NCI-H774 (cell line): ENCODE data around the gene ITGB7.
A peak's percentile ranks its signal among the peaks of the same experiment; 100 is the strongest.

Experiments
- DNase-seq: peaks from one replicate; lab custom pipeline; 2025; lab: John Stamatoyannopoulos, UW

Gene ITGB7

GRCh38 chr12:53196486-53196885 lies 10.6 kb downstream of the ITGB7 start:
- DNase-seq: no peak

- DNase-seq: no peak
Measured at GRCh38 chr12:53195516-53196420, 11.3 kb downstream of the ITGB7 start.

GRCh38 chr12:53194973-53195372 lies 12.1 kb downstream of the ITGB7 start:
- no peak for DNase-seq

GRCh38 chr12:53193985-53194716 lies 12.9 kb downstream of the ITGB7 start:
- DNase-seq: no peak

- DNase-seq: no peak
Measured at GRCh38 chr12:53193040-53193439, 14.0 kb downstream of the ITGB7 start.

GRCh38 chr12:53192531-53193021 lies 14.5 kb downstream of the ITGB7 start:
- no peak for DNase-seq

- DNase-seq: no peak
Measured at GRCh38 chr12:53191885-53192530, 15.0 kb downstream of the ITGB7 start.

- DNase-seq: no peak
Measured at GRCh38 chr12:53191096-53191884, 15.8 kb downstream of the ITGB7 start.

GRCh38 chr12:53190108-53190729 lies 16.8 kb downstream of the ITGB7 start:
- DNase-seq: peak; percentile 23

GRCh38 chr12:53187145-53187899 lies 19.7 kb downstream of the ITGB7 start:
- no peak for DNase-seq

GRCh38 chr12:53186745-53187144 lies 20.3 kb downstream of the ITGB7 start:
- DNase-seq: no peak

GRCh38 chr12:53185582-53186153 lies 21.4 kb downstream of the ITGB7 start:
- DNase-seq: no peak

GRCh38 chr12:53184828-53185227 lies 22.2 kb downstream of the ITGB7 start:
- DNase-seq: no peak

- DNase-seq: no peak
Measured at GRCh38 chr12:53182903-53183302, 24.1 kb downstream of the ITGB7 start.

GRCh38 chr12:53181935-53182334 lies 25.1 kb downstream of the ITGB7 start:
- no peak for DNase-seq

- DNase-seq: peak; percentile 90
Measured at GRCh38 chr12:53180931-53181645, 26.0 kb downstream of the ITGB7 start.

- DNase-seq: peak; percentile 99
Measured at GRCh38 chr12:53180220-53180930, 26.7 kb downstream of the ITGB7 start, which contains the start of the genes CSAD and ZNF740. Gene CSAD, minus strand, starts transcription at chr12:53180925. Its CDS starts 7,455 bp downstream, at chr12:53173470. Gene ZNF740, plus strand, starts transcription at chr12:53180722. Its CDS starts 1,262 bp downstream, at chr12:53181984.

- DNase-seq: no peak
Measured at GRCh38 chr12:53179687-53180219, 27.3 kb downstream of the ITGB7 start.
